Endothelial cell of umbilical vein (primary cell): ENCODE measurements around the gene ZSCAN25. TPM values are rescaled to one million over a fixed set of nuclear protein-coding genes. Genes with fewer than 3 reads are reported as not detected.

Source experiments
- BruUV-seq: library from RNA; stranded (reverse); fragments of 400-500 nt; replicated peaks from 2 replicates; lab custom pipeline; 2021; lab: Mats Ljungman, UMichigan
- CTCF ChIA-PET: fragments of 300-600, 350-600 bp; sonication (Branson Sonifier 250); formaldehyde crosslinking; loops from one replicate; lab custom pipeline; 2021; ENCODE audit warnings: antibody characterized with exemption, inconsistent platforms; lab: Charles Lee
- POLR2A ChIA-PET: fragments of 300-600, 350-600 bp; sonication (Branson Sonifier 250); formaldehyde crosslinking; loops from one replicate; lab custom pipeline; 2021; ENCODE audit warnings: antibody characterized with exemption, inconsistent platforms; lab: Charles Lee
- DNase-seq: peaks from one replicate; pipeline ENCODE4 v3.0.0-alpha.2; 2011; ENCODE audit warnings: low read depth, low spot score
- FAIRE-seq: peaks from 2 replicates; lab custom pipeline; 2011; peaks lifted over from hg19 to GRCh38; lab: Jason Lieb, UNC
- H2AFZ ChIP-seq: 2 replicates; pipeline ENCODE4 v1.6.0; 2012; ENCODE audit warnings: low read depth, low read length, control low read depth, inconsistent platforms
- H3K27ac ChIP-seq: 2 replicates; pipeline ENCODE4 v1.5.1; 2011; ENCODE audit warnings: low read depth, mild to moderate bottlenecking, control low read depth, low read length, moderate library complexity; ENCODE audit not compliant: insufficient read depth
- H3K27me3 ChIP-seq, 2 experiments: 2 replicates each; pipeline versions ENCODE4 v1.6.0 to v1.6.1; 2011; ENCODE audit warnings: low read length in 2 of 2, mixed read lengths in 1 of 2; ENCODE audit not compliant: control insufficient read depth in 2 of 2, insufficient read depth in 2 of 2
- H3K36me3 ChIP-seq, 2 experiments: 2 replicates in 1 of 2; 3 replicates in 1 of 2; pipeline ENCODE4 v1.5.1; 2011; ENCODE audit warnings: low read length in 2 of 2, mild to moderate bottlenecking in 1 of 2, moderate library complexity in 1 of 2; ENCODE audit not compliant: control insufficient read depth in 2 of 2, insufficient read depth in 2 of 2; ENCODE audit errors: extremely low read depth in 1 of 2
- H3K4me1 ChIP-seq: 3 replicates; pipeline ENCODE4 v1.5.1; 2011; ENCODE audit warnings: mild to moderate bottlenecking, low read length; ENCODE audit not compliant: control insufficient read depth, insufficient read depth; ENCODE audit errors: extremely low read depth
- H3K4me2 ChIP-seq: 2 replicates; pipeline ENCODE4 v1.6.1; 2011; ENCODE audit warnings: low read length, control low read depth, mixed read lengths; ENCODE audit not compliant: insufficient read depth
- H3K4me3 ChIP-seq, 3 experiments: fragments of 200-600 bp in 1 of 3; sonication (generic), shearing (Covaris generic) in 1 of 3; replicated peaks in 1 of 3; 2 replicates each; pipeline ENCODE4 v1.5.1; 2011 to 2016; ENCODE audit warnings: control low read depth in 3 of 3, low read length in 3 of 3, mild to moderate bottlenecking in 2 of 3, inconsistent platforms in 1 of 3, low read depth in 1 of 3, moderate library complexity in 1 of 3; ENCODE audit not compliant: insufficient read depth in 1 of 3
- H3K79me2 ChIP-seq: 2 replicates; pipeline ENCODE4 v1.6.0; 2012; ENCODE audit warnings: low read length, inconsistent platforms; ENCODE audit not compliant: control insufficient read depth, insufficient read depth
- H3K9ac ChIP-seq: replicated peaks from 2 replicates; pipeline ENCODE3; 2011; ENCODE audit warnings: low read length, control low read depth; ENCODE audit not compliant: insufficient read depth; ENCODE audit errors: extremely low read depth
- H3K9me1 ChIP-seq: replicated peaks from 3 replicates; pipeline ENCODE4 v1.6.0; 2011; ENCODE audit warnings: mild to moderate bottlenecking, low read length; ENCODE audit not compliant: control insufficient read depth, insufficient read depth; ENCODE audit errors: extremely low read depth
- H3K9me3 ChIP-seq: replicated peaks from 2 replicates; pipeline ENCODE4 v1.5.1; 2012; ENCODE audit warnings: low read length, inconsistent platforms; ENCODE audit not compliant: control insufficient read depth, insufficient read depth
- H4K20me1 ChIP-seq: replicated peaks from 2 replicates; pipeline ENCODE3; 2011; ENCODE audit warnings: mild to moderate bottlenecking, low read length; ENCODE audit not compliant: control insufficient read depth, insufficient read depth; ENCODE audit errors: extremely low read depth
- EZH2 ChIP-seq: IDR thresholded peaks from 2 replicates; pipeline ENCODE4 v1.6.1; 2012; ENCODE audit warnings: borderline replicate concordance, low read depth, mild to moderate bottlenecking, moderate library complexity, low read length, inconsistent platforms; ENCODE audit not compliant: severe bottlenecking
- FOS ChIP-seq: IDR thresholded peaks from 2 replicates; pipeline ENCODE4 v1.6.1; 2011; ENCODE audit warnings: mild to moderate bottlenecking, low read length, moderate library complexity, borderline replicate concordance; ENCODE audit not compliant: insufficient read depth
- GATA2 ChIP-seq: IDR thresholded peaks from 2 replicates; pipeline ENCODE4 v1.7.0; 2011; ENCODE audit warnings: low read depth, mild to moderate bottlenecking, moderate library complexity, mixed read lengths, low read length; ENCODE audit not compliant: insufficient read length, insufficient read depth
- JUN ChIP-seq: IDR thresholded peaks from 2 replicates; pipeline ENCODE4 v1.6.1; 2011; ENCODE audit warnings: borderline replicate concordance, low read depth; ENCODE audit not compliant: insufficient read length, insufficient read depth
- MYC ChIP-seq: IDR thresholded peaks from one replicate; pipeline ENCODE4 v1.6.1; 2011; ENCODE audit warnings: mild to moderate bottlenecking, low read depth, low read length
- POLR2A ChIP-seq: IDR thresholded peaks from 2 replicates; pipeline ENCODE4 v1.6.1; 2012; ENCODE audit warnings: low read depth, mild to moderate bottlenecking, control low read depth, low read length
- POLR2AphosphoS5 ChIP-seq: IDR thresholded peaks from 2 replicates; pipeline ENCODE4 v1.6.1; 2012; ENCODE audit warnings: low read depth, mild to moderate bottlenecking, control low read depth, low read length, moderate library complexity; ENCODE audit not compliant: insufficient read depth
- dilution Hi-C: fragments of 300-500 bp; cut with MboI; formaldehyde crosslinking; loops from one replicate; pipeline ENCODE4 v1.15.0; 2019; ENCODE audit warnings: low sequenced_read_pairs; ENCODE audit not compliant: extremely low pct_ligation_motif_present
- intact Hi-C: fragments of 100-400 bp; cut with micrococcal nuclease; formaldehyde crosslinking; loops from one replicate; pipeline ENCODE4 v1.10.0; 2022
- polyA plus RNA-seq, 4 experiments: library from polyadenylated mRNA; depleted of rRNA in 3 of 4; stranded (reverse) in 3 of 4; unstranded in 1 of 4; fragments of >200 nt; gene quantifications; 2 replicates each; pipeline versions ENCODE4 v1.2.1 to v1.2.3, GENCODE V29; 2011 to 2012; ENCODE audit warnings: missing spikeins in 1 of 4
- total RNA-seq: library from RNA; stranded (reverse); gene quantifications from 2 replicates; pipeline ENCODE4 v1.2.3, GENCODE V29; 2021
- TF ChIP-seq, protein P1 (sequence below), 2 donors: IDR thresholded peaks; 1 replicate in 1 of 2; 2 replicates in 1 of 2; pipeline ENCODE4 v1.5.1; 2011; ENCODE audit warnings: low read length in 2 of 2, mild to moderate bottlenecking in 2 of 2, moderate library complexity in 2 of 2, control low read depth in 1 of 2, inconsistent platforms in 1 of 2, low read depth in 1 of 2; ENCODE audit not compliant: insufficient read depth in 1 of 2; ENCODE audit errors: extremely low read depth in 1 of 2
- TF ChIP-seq, protein P2 (sequence below): IDR thresholded peaks from 2 replicates; pipeline ENCODE4 v1.6.1; 2011; ENCODE audit not compliant: insufficient read depth, insufficient read length

ZSCAN25 gene
- total and polyA plus RNA-seq, 2 donors (not counting 3 experiments of a cell fraction or from before 2014, with no cell fraction given) = 8.9 to 13.8 TPM

DNA sequence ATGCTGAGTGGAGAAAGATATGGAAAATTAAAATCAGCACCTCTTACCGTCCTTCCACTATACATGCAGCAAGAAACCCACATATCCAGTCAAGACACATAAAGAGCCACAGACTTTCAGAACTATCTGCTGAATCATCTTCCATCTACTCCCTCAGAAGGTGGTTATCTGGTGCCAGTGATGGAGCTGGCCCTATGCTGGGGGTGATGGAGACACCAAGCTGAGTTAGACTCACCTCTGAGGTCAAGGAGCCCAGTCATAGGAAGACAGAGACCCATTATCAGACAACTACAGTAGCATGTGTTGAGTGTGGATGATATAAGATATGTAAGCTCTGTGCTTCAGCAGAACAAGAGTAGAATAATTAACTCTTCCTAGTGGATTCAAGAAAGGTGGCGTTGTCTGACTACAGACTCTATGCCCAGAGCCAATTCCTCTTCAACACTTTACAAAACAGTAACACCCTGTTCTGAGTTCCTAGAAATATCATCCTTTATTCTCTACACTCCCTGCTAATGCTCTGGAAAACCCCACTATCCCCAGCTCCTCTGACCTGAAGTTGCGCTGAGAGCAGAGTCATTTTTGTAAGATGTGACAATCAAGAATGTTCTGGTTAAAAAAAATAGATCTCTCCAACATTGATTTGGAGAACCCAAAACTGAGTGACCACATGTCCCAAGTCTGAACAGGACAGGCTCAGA lies 48.7 kb downstream of the ZSCAN25 start:
- no peak overlapping the region for H3K27ac ChIP-seq
- no TSS peak for BruUV-seq
- POLR2A ChIA-PET = no interaction called here

More for the DNA sequence above, 48.7 kb downstream of the ZSCAN25 start:
- Histone ChIP-seq H3K9ac (no peak overlapping the region), H3K4me3 (no peak overlapping the region), H3K9me3 (no peaks in the 10 kb centered on the region), H3K27me3 (no peaks in the 10 kb centered on the region), H3K79me2 (no peaks in the 10 kb centered on the region), H2AFZ (no peak overlapping the region), H3K4me1 (no peaks in the 10 kb centered on the region), H4K20me1 (no peaks in the 10 kb centered on the region), H3K4me2 (no peak overlapping the region), H3K36me3 (no peaks in the 10 kb centered on the region), H3K9me1 (no peaks in the 10 kb centered on the region)
- intact Hi-C loops (no loop called here), dilution Hi-C loops (no loop called here)
- FAIRE-seq = no peak
- no peak for DNase-seq
- TF ChIP-seq, protein P1, sequence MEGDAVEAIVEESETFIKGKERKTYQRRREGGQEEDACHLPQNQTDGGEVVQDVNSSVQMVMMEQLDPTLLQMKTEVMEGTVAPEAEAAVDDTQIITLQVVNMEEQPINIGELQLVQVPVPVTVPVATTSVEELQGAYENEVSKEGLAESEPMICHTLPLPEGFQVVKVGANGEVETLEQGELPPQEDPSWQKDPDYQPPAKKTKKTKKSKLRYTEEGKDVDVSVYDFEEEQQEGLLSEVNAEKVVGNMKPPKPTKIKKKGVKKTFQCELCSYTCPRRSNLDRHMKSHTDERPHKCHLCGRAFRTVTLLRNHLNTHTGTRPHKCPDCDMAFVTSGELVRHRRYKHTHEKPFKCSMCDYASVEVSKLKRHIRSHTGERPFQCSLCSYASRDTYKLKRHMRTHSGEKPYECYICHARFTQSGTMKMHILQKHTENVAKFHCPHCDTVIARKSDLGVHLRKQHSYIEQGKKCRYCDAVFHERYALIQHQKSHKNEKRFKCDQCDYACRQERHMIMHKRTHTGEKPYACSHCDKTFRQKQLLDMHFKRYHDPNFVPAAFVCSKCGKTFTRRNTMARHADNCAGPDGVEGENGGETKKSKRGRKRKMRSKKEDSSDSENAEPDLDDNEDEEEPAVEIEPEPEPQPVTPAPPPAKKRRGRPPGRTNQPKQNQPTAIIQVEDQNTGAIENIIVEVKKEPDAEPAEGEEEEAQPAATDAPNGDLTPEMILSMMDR (IDR thresholded peaks at IDR 0.05; ENCODE audit: extremely low read depth in 1 of 2, insufficient read depth in 1 of 2, low read depth in 1 of 2, low read length in 2 of 2) = no peak
- TF ChIP-seq, protein P2, sequence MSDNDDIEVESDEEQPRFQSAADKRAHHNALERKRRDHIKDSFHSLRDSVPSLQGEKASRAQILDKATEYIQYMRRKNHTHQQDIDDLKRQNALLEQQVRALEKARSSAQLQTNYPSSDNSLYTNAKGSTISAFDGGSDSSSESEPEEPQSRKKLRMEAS = no peak
- TF ChIP-seq FOS = no peak
- TF ChIP-seq MYC = no peak
- TF ChIP-seq POLR2AphosphoS5 = no peak
- TF ChIP-seq JUN = no peak
- TF ChIP-seq POLR2A = no peak
- no peak for TF ChIP-seq GATA2
- no peak for TF ChIP-seq EZH2
- CTCF ChIA-PET = no interaction called here
